GM20000 (cell line): ENCODE measurements around the gene GMPPA.

Experiments used
- DNase-seq: peaks from one replicate; pipeline ENCODE4 v3.0.0; 2012; ENCODE audit warnings: low spot score
- CTCF ChIP-seq: IDR thresholded peaks from 2 replicates; pipeline ENCODE4 v1.5.1; 2012; ENCODE audit warnings: mild to moderate bottlenecking, control low read depth; ENCODE audit errors: extremely low read depth, missing control alignments

The GMPPA gene

GRCh38 chr2:219545295-219545942 is 46.7 kb downstream of the GMPPA start:
- no peak for DNase-seq
- TF ChIP-seq CTCF = no peak

GRCh38 chr2:219545943-219546352 is 47.3 kb downstream of the GMPPA start:
- TF ChIP-seq CTCF = no peak
- no peak for DNase-seq

GRCh38 chr2:219547621-219548020 is 48.9 kb downstream of the GMPPA start:
- DNase-seq = no peak
- TF ChIP-seq CTCF = no peak

- DNase-seq = no peak
- TF ChIP-seq CTCF = no peak
Measured at GRCh38 chr2:219548990-219549389, 50.3 kb downstream of the GMPPA start.

- no peak for DNase-seq
- no peak for TF ChIP-seq CTCF
Measured at GRCh38 chr2:219549619-219550018, 50.9 kb downstream of the GMPPA start.

- DNase-seq = no peak
- no peak for TF ChIP-seq CTCF
Measured at GRCh38 chr2:219551441-219552381, 53.0 kb downstream of the GMPPA start.
